ENCODE data around the gene RET.

RET gene

DNA sequence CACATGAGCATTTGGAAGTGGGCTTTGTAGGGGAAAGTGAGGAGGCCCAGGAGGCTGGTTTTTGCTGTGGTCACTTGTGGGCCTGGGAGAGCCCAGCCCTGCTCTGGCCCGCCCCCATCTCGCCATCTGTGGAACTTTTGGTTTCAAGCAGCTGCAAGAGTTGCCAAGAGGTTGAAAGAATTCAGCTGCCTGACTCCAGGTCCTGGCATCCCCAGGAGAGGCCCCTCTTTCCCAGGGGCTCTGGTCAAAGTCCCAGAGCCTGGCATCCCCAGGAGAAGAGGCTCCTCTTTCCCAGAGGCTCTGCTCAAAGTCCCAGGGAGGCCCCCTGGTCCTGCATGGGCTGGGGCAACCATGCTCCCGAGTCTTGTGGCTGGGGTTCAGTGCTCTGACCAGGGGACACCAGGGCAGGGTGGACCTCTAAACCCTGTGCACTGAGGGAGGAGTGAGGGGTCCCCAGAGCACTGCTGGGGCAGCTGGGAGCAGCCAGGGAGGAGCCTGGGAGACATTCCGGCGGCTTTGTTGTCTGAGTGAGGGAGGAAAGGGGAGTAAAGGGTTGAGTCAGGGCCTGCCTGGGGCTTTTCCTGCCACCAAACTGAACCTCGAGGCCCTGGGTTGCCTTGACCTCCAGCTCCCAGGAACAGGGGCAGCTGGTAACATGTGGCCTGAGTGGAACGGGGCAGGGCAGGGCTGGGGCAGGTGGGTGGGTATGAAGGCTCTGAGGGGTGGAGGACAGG lies 33.6 kb downstream of the RET start:
- TF ChIP-seq, protein P1, sequence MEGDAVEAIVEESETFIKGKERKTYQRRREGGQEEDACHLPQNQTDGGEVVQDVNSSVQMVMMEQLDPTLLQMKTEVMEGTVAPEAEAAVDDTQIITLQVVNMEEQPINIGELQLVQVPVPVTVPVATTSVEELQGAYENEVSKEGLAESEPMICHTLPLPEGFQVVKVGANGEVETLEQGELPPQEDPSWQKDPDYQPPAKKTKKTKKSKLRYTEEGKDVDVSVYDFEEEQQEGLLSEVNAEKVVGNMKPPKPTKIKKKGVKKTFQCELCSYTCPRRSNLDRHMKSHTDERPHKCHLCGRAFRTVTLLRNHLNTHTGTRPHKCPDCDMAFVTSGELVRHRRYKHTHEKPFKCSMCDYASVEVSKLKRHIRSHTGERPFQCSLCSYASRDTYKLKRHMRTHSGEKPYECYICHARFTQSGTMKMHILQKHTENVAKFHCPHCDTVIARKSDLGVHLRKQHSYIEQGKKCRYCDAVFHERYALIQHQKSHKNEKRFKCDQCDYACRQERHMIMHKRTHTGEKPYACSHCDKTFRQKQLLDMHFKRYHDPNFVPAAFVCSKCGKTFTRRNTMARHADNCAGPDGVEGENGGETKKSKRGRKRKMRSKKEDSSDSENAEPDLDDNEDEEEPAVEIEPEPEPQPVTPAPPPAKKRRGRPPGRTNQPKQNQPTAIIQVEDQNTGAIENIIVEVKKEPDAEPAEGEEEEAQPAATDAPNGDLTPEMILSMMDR (IDR thresholded peaks at IDR 0.05; ENCODE audit: poor library complexity, severe bottlenecking): no peak
- peak; percentile 68 for ATAC-seq (ENCODE audit: low read depth)
- Histone ChIP-seq H3K4me3 (ENCODE audit: severe bottlenecking) (no peak overlapping the region), H3K27me3 (ENCODE audit: insufficient read depth, poor library complexity, severe bottlenecking) (no peaks in the 10 kb centered on the region), H3K27ac (ENCODE audit: poor library complexity, severe bottlenecking) (no peak overlapping the region), H3K4me1 (ENCODE audit: insufficient read depth, poor library complexity, severe bottlenecking) (peaks cover 5% of the 10 kb centered on the region), H3K9me3 (ENCODE audit: severe bottlenecking) (no peaks in the 10 kb centered on the region), H3K36me3 (ENCODE audit: low read depth) (no peaks in the 10 kb centered on the region)
- DNase-seq (ENCODE audit: low spot score): no peak

DNA sequence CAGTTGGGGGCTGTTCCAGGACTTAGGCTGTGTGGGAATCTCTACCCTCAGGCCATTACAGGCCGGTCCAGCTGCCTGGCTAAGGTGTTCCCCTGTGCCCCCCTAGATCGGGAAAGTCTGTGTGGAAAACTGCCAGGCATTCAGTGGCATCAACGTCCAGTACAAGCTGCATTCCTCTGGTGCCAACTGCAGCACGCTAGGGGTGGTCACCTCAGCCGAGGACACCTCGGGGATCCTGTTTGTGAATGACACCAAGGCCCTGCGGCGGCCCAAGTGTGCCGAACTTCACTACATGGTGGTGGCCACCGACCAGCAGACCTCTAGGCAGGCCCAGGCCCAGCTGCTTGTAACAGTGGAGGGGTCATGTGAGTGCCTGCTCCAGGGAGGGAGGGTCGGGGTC lies 34.2 kb downstream of the RET start:
- ATAC-seq (ENCODE audit: low read depth) (no peak), DNase-seq (ENCODE audit: low spot score) (no peak)
- H3K4me3 ChIP-seq (ENCODE audit: severe bottlenecking): no peak overlapping the region
- no peak overlapping the region for H3K27ac ChIP-seq (ENCODE audit: poor library complexity, severe bottlenecking)
- H3K4me1 ChIP-seq (ENCODE audit: insufficient read depth, poor library complexity, severe bottlenecking): peaks cover 5% of the 10 kb centered on the region
- no peaks in the 10 kb centered on the region for H3K36me3 ChIP-seq (ENCODE audit: low read depth)
- H3K9me3 ChIP-seq (ENCODE audit: severe bottlenecking): no peaks in the 10 kb centered on the region
- TF ChIP-seq, protein P1 (IDR thresholded peaks at IDR 0.05; ENCODE audit: poor library complexity, severe bottlenecking): no peak
- H3K27me3 ChIP-seq (ENCODE audit: insufficient read depth, poor library complexity, severe bottlenecking): no peaks in the 10 kb centered on the region

DNA sequence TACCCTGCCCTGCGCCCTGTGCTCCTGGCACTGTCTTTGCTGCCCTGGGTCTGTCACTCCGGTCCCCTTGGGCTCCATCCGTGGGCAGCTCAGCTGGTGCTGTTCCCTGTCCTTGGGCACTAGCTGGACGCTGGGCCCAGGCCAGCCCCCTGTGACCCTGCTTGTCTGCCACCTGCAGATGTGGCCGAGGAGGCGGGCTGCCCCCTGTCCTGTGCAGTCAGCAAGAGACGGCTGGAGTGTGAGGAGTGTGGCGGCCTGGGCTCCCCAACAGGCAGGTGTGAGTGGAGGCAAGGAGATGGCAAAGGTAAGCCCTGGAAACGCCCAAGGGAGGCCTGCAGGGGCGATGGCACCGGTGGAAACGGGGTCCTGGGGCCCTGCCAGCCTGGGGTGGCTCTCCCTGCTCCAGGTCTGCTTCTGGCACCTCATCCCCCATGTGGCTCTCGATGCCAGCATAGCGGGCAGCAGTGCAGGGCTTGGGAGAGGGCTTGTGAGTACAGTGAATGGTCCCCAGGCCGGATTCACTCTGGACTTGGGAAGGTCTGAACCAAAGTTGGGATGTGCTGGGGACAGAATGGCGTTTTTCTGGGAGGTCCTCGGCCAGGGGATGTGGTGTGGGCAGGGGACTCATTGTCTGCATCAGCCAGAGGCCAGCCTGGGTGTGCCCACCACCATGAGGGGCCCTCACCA lies 35.2 kb downstream of the RET start:
- no peak overlapping the region for H3K27ac ChIP-seq (ENCODE audit: poor library complexity, severe bottlenecking)
- H3K27me3 ChIP-seq (ENCODE audit: insufficient read depth, poor library complexity, severe bottlenecking): no peaks in the 10 kb centered on the region
- H3K4me1 ChIP-seq (ENCODE audit: insufficient read depth, poor library complexity, severe bottlenecking): peaks cover 5% of the 10 kb centered on the region
- no peak for DNase-seq (ENCODE audit: low spot score)
- no peak overlapping the region for H3K4me3 ChIP-seq (ENCODE audit: severe bottlenecking)
- H3K9me3 ChIP-seq (ENCODE audit: severe bottlenecking): no peaks in the 10 kb centered on the region
- no peaks in the 10 kb centered on the region for H3K36me3 ChIP-seq (ENCODE audit: low read depth)
- TF ChIP-seq, protein P1 (IDR thresholded peaks at IDR 0.05; ENCODE audit: poor library complexity, severe bottlenecking): no peak
- no peak for ATAC-seq (ENCODE audit: low read depth)

GRCh38 chr10:43112608-43112961 lies 35.7 kb downstream of the RET start:
- TF ChIP-seq, protein P1 (IDR thresholded peaks at IDR 0.05; ENCODE audit: poor library complexity, severe bottlenecking): no peak
- ATAC-seq (ENCODE audit: low read depth) (no peak), DNase-seq (ENCODE audit: low spot score) (no peak)
- H3K9me3 ChIP-seq (ENCODE audit: severe bottlenecking): no peaks in the 10 kb centered on the region
- peaks cover 5% of the 10 kb centered on the region for H3K4me1 ChIP-seq (ENCODE audit: insufficient read depth, poor library complexity, severe bottlenecking)
- H3K27ac ChIP-seq (ENCODE audit: poor library complexity, severe bottlenecking): no peak overlapping the region
- H3K36me3 ChIP-seq (ENCODE audit: low read depth): no peaks in the 10 kb centered on the region
- H3K27me3 ChIP-seq (ENCODE audit: insufficient read depth, poor library complexity, severe bottlenecking): no peaks in the 10 kb centered on the region
- H3K4me3 ChIP-seq (ENCODE audit: severe bottlenecking): no peak overlapping the region

Data from RWPE2 (cell line).